H1 (cell line): Measurements from ENCODE around the gene SNAPC2. TPM values are rescaled to one million over a fixed set of nuclear protein-coding genes. Genes with fewer than 3 reads are reported as not detected.

ENCODE experiments used
- CHD1 ChIP-seq: IDR thresholded peaks from 2 replicates; pipeline ENCODE4 v1.6.1; 2012; ENCODE audit warnings: low read depth, low read length, improper control_type of control experiment
- EP300 ChIP-seq, 2 experiments: IDR thresholded peaks; 1 replicate in 1 of 2; 2 replicates in 1 of 2; pipeline ENCODE4 v1.6.1; 2011 to 2012; ENCODE audit warnings: low read depth in 2 of 2, low read length in 2 of 2, mild to moderate bottlenecking in 2 of 2, borderline replicate concordance in 1 of 2, inconsistent platforms in 1 of 2, moderate library complexity in 1 of 2
- RFX5 ChIP-seq: IDR thresholded peaks from 2 replicates; pipeline ENCODE4 v1.6.1; 2011; ENCODE audit warnings: low read depth, low read length, improper control_type of control experiment, borderline replicate concordance
- polyA plus RNA-seq, 7 experiments: library from polyadenylated mRNA; depleted of rRNA in 3 of 7; stranded (reverse) in 5 of 7; unstranded in 2 of 7; fragments of >200 nt in 5 of 7; fragments of 200-250 nt in 2 of 7; gene quantifications; 1 replicate in 5 of 7; 2 replicates in 1 of 7; 4 replicates in 1 of 7; pipeline versions ENCODE4 v1.2.1 to v1.2.3, GENCODE V29; 2011 to 2013; ENCODE audit warnings: missing spikeins in 2 of 7, mixed read lengths in 2 of 7
- total RNA-seq: library from RNA; stranded (reverse); fragmentation: NEBNext Ultra II Directional; extraction: Animal tissue kit (Norgen Biotek cat#: 25700); gene quantifications from 2 replicates; pipeline ENCODE4 v1.2.1, GENCODE V29; 2021
- TF ChIP-seq, protein P1 (sequence below): IDR thresholded peaks from 2 replicates; pipeline ENCODE4 v1.6.1; 2011; ENCODE audit warnings: low read length, improper control_type of control experiment

SNAPC2 gene
- total and polyA plus RNA-seq, 2 of the 8 experiments (the other 6 are each of a cell fraction or from before 2014, with no cell fraction given) = 18.2 to 20.3 TPM

DNA sequence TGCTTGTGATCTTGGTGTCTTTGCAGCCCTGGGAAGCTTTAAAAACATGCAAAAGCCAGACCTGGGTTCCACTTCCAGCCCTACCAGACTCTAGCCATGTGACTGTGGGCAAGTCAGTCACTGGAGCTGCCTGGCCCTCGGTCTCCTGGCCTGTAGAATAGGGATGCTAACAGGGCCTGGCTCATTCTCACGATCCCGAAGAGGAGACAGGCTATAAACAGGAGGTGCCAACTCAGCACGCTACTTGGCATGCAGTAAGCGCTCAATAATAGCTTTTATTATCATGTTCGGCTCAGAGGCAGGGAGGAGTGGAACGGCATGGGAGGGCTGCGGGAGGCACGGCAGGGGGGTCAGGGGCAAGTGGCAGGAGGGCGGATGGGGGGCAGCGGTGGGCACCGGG, 4.1 kb downstream of the SNAPC2 start (continued):
- TF ChIP-seq, protein P1, sequence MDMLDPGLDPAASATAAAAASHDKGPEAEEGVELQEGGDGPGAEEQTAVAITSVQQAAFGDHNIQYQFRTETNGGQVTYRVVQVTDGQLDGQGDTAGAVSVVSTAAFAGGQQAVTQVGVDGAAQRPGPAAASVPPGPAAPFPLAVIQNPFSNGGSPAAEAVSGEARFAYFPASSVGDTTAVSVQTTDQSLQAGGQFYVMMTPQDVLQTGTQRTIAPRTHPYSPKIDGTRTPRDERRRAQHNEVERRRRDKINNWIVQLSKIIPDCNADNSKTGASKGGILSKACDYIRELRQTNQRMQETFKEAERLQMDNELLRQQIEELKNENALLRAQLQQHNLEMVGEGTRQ = no peak
- TF ChIP-seq EP300 (IDR thresholded peaks at IDR 0.05; ENCODE audit: borderline replicate concordance in 1 of 2, low read depth in 2 of 2, low read length in 2 of 2) = no peak
- TF ChIP-seq CHD1 = no peak
- no peak for TF ChIP-seq RFX5
